ENCODE measurements around the gene RIN3. TPM values are rescaled to one million over a fixed set of nuclear protein-coding genes. Genes with fewer than 3 reads are reported as not detected.

Gene RIN3
- total and polyA plus RNA-seq, 2 of the 4 experiments (the other 2 are of a cell fraction): 2.5 to 11.1 TPM

GRCh38 chr14:92609955-92610354 lies 96.4 kb downstream of the RIN3 start:
- Histone ChIP-seq H3K9me1 (ENCODE audit: insufficient read depth, low read length) (peaks cover 18% of the 10 kb centered on the region; the same call in 1 of the 2 replicates), H3K27ac (ENCODE audit: insufficient read depth, low read length) (no peak overlapping the region), H3K27me3 (ENCODE audit: control insufficient read depth, insufficient read depth, low read length) (no peaks in the 10 kb centered on the region), H2BK15ac (ENCODE audit: low read depth, low read length) (no peak overlapping the region), H2AK9ac (replicated peaks; ENCODE audit: low read depth, low read length, poor library complexity) (no peak overlapping the region), H4K5ac (ENCODE audit: low read depth, low read length) (no peak overlapping the region), H4K8ac (ENCODE audit: low read depth in 2 of 2, low read length in 2 of 2) (no peak overlapping the region), H3K4me3 (ENCODE audit: insufficient read depth, low read depth, low read length) (no peak overlapping the region), H3K79me1 (ENCODE audit: low read depth in 1 of 2, low read length in 2 of 2) (peaks cover 8 to 43% of the 10 kb centered on the region in 2 experiments; a peak in 3 of 4 replicates), H3K14ac (replicated peaks; ENCODE audit: low read depth, low read length) (no peak overlapping the region), H2BK20ac (ENCODE audit: low read depth, low read length) (no peak overlapping the region), H3K36me3 (ENCODE audit: control insufficient read depth, insufficient read depth, low read length) (peaks cover 8% of the 10 kb centered on the region), H2BK5ac (ENCODE audit: low read depth, low read length, poor library complexity, severe bottlenecking) (no peak overlapping the region), H3K4me2 (ENCODE audit: low read depth, low read length) (no peak overlapping the region), H3K56ac (ENCODE audit: extremely low read depth, insufficient read depth, low read length) (no peak overlapping the region), H3K18ac (ENCODE audit: low read depth, low read length) (no peak overlapping the region), H3K23ac (ENCODE audit: low read depth, low read length) (no peak overlapping the region), H3K9me3 (ENCODE audit: control insufficient read depth, insufficient read depth, low read length) (peaks cover 2% of the 10 kb centered on the region; the same call in 1 of the 2 replicates), H2AK5ac (ENCODE audit: low read depth, low read length) (no peak overlapping the region), H3K4ac (ENCODE audit: low read depth, low read length) (no peak overlapping the region), H3K4me1 (ENCODE audit: control insufficient read depth, insufficient read depth, low read length) (peaks cover 7% of the 10 kb centered on the region; the same call in 1 of the 2 replicates), H3K9ac (ENCODE audit: low read depth, low read length) (no peak overlapping the region), H2BK120ac (ENCODE audit: low read depth, low read length) (no peak overlapping the region), H2AFZ (replicated peaks; ENCODE audit: low read length, poor library complexity) (no peak overlapping the region), H4K91ac (ENCODE audit: insufficient read depth, low read depth, low read length) (no peak overlapping the region), H4K20me1 (ENCODE audit: insufficient read depth, low read length) (no peaks in the 10 kb centered on the region)
- in situ Hi-C loops (cut with MboI; ENCODE audit: low sequenced_read_pairs) (no loop called here), intact Hi-C loops (cut with micrococcal nuclease) (no loop called here), dilution Hi-C loops (cut with HindIII; ENCODE audit: low sequenced_read_pairs, unreplicated experiment) (no loop called here)
- no CpG with 5 or more reads among the region's 4 CpGs for WGBS, 2 experiments (ENCODE audit: extremely low coverage in 2 of 2, insufficient read length in 1 of 2)
- TF ChIP-seq MXI1 (IDR thresholded peaks at IDR 0.05; ENCODE audit: borderline replicate concordance, low read depth, low read length) (no peak), FOS (IDR thresholded peaks at IDR 0.05; ENCODE audit: low read depth, low read length) (no peak), RCOR1 (IDR thresholded peaks at IDR 0.05; ENCODE audit: insufficient replicate concordance, low read length) (no peak)
- ChIA-PET CTCF (no interaction called here), POLR2A (ENCODE audit: unreplicated experiment) (no interaction called here)
- DNase-seq (no peak), ATAC-seq (ENCODE audit: low read depth) (no peak)
- no TSS peak for BruUV-seq (replicated peaks)
